Spleen (tissue), 7 donors: ENCODE measurements around the gene CCN5.

Experiments used
- CTCF ChIP-seq, 11 experiments: fragments of 200-600 bp in 7 of 11; fragments of 450-650 bp in 4 of 11; sonication (generic) in 4 of 11; IDR thresholded peaks in 8 of 11; conservative IDR thresholded peaks in 3 of 11; 1 replicate in 7 of 11; 2 replicates in 4 of 11; pipeline versions ENCODE4 v1.4.0 to v1.8.0; 2016 to 2021; ENCODE audit warnings: antibody characterized with exemption in 11 of 11, inconsistent platforms in 4 of 11, mild to moderate bottlenecking in 1 of 11
- POLR2A ChIP-seq, 3 donors: fragments of 450-650 bp; IDR thresholded peaks; one replicate each; pipeline ENCODE4 v1.5.1; 2017; ENCODE audit warnings: antibody characterized with exemption in 3 of 3, mild to moderate bottlenecking in 1 of 3
- POLR2AphosphoS5 ChIP-seq, 3 donors: sonication (generic); formaldehyde crosslinking; IDR thresholded peaks; one replicate each; pipeline ENCODE4 v1.5.1; 2017; ENCODE audit warnings: antibody characterized with exemption in 3 of 3
- donor health status: DM: no; HTN: no; CAD: no; lungs with moderate emphysema.
- donor health status: DM: no; HTN: no; CAD: no.
- donor health status: DM: no; HTN: no; CAD: no.

DNA sequence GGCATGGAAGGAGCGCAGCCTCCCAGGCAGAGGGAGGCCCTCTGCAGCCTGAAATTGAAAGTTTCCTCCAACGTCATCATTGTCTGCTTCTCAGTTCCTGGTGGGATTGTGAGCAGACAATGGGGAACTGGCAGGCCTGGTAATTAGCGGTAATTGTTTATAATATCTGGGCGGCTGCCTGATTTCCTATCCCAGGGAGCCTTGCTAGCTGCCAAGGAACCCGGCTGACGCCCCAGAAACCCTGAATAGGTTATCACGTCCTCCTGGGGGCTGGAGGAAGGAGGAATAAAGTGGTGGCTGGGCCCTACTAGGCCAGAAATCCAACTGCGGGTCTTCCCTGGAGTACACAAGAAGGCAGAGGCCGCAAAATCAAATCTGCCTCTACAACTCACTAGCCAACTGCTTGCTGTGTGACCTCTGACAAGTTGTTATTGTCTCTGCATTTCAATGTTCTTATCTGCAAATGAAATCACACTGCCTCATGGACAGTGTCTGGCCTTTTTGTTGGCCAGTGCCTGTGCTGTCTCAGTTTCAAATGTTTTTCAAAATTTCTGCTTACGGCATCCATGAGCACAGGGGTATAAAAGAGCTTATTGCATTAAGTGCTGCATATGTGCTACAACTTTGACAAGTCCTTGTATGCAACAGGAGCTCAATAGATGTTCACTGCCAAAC is 47.4 kb downstream of the CCN5 start:
- no peak for TF ChIP-seq POLR2AphosphoS5 (IDR thresholded peaks at IDR 0.05)
- no peak for TF ChIP-seq CTCF (IDR thresholded peaks at IDR 0.05 in 8 of 11, conservative IDR thresholded peaks at IDR 0.05 in 3 of 11)
- no peak for TF ChIP-seq POLR2A (IDR thresholded peaks at IDR 0.05)
